Measurements from ENCODE around the gene CSTF1. TPM values are rescaled to one million over a fixed set of nuclear protein-coding genes. Genes with fewer than 3 reads are reported as not detected.
"Not testable (repeated sequence)": the region's sequence is repeated elsewhere in the genome, so short reads cannot be mapped to it uniquely, and the experiment has no call there.

The CSTF1 gene
- total RNA-seq, 1 donor from 2014 or later: 55.2 TPM

- intact Hi-C loops (cut with micrococcal nuclease): no loop called here
- Mint-ChIP-seq H3K36me3 (ENCODE audit: low read depth) (peaks cover 56% of the 10 kb centered on the region), H3K4me1 (ENCODE audit: low read depth) (peaks cover 58% of the 10 kb centered on the region), H3K4me3 (no peak overlapping the region), H3K27me3 (ENCODE audit: insufficient read depth) (no peaks in the 10 kb centered on the region), H3K9me3 (no peaks in the 10 kb centered on the region), H3K27ac (peak overlapping the region; percentile 70)
- DNase-seq (ENCODE audit: low spot score): no peak
Measured at GRCh38 chr20:56378386-56378785, 14.1 kb upstream of the CSTF1 start.

- no peak for DNase-seq (ENCODE audit: low spot score)
- intact Hi-C loops (cut with micrococcal nuclease): no loop called here
- no peak overlapping the region for H3K4me3 Mint-ChIP-seq
- no peaks in the 10 kb centered on the region for H3K27me3 Mint-ChIP-seq (ENCODE audit: insufficient read depth)
- H3K4me1 Mint-ChIP-seq (ENCODE audit: low read depth): peaks cover 60% of the 10 kb centered on the region
- H3K36me3 Mint-ChIP-seq (ENCODE audit: low read depth): peaks cover 59% of the 10 kb centered on the region
- H3K9me3 Mint-ChIP-seq: no peaks in the 10 kb centered on the region
- H3K27ac Mint-ChIP-seq: peak overlapping the region; percentile 48
Measured at GRCh38 chr20:56380375-56380774, 12.1 kb upstream of the CSTF1 start.

DNA sequence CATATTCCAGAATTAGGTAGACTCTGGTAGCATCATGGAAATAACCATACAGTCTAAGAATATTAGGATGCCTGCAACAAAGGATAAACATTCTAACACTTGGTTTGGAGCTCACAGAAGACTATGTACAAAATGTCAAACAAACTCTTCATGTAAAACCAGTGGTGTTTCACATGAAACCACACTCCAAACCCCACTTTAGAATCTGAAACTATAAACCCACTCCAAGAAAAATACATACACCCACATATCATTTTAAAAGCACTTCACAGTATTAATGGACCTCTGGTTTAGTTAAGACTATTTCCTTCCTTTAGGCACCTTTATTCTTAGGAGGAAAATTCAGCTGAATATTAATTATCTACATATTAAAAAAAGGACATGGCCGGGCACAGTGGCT is 10.9 kb upstream of the CSTF1 start:
- Mint-ChIP-seq H3K27ac (peak overlapping the region; percentile 43), H3K27me3 (ENCODE audit: insufficient read depth) (no peaks in the 10 kb centered on the region), H3K4me1 (ENCODE audit: low read depth) (peaks cover 59% of the 10 kb centered on the region)

DNA sequence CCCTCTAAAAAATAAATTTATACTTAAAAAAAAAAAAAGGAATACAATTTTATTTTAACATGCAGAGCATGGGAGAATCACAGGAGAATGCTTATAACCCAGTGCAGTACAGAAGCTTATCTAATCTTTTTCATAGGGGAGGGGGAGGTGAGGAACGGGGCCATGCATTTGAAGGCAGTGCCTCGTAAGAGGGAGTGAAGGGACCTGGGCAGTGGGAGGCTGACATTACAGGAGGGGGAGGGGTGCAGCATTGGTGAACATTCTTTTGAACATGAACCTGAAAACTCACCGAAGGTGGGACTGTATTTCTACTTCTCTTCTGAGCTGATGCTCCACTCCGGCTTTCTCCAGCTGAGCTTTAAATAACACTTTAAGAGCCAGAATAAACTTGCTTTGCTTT is 9.7 kb upstream of the CSTF1 start:
- Mint-ChIP-seq H3K36me3 (ENCODE audit: low read depth) (peaks cover 57% of the 10 kb centered on the region), H3K4me1 (ENCODE audit: low read depth) (peaks cover 58% of the 10 kb centered on the region)
- intact Hi-C loops (cut with micrococcal nuclease): no loop called here

More for the DNA sequence above, 10.9 kb upstream of the CSTF1 start:
- Mint-ChIP-seq H3K4me3 (no peak overlapping the region), H3K9me3 (no peaks in the 10 kb centered on the region), H3K36me3 (ENCODE audit: low read depth) (peaks cover 61% of the 10 kb centered on the region)
- intact Hi-C loops (cut with micrococcal nuclease): no loop called here
- no peak for DNase-seq (ENCODE audit: low spot score)

GRCh38 chr20:56383334-56383733 is 9.1 kb upstream of the CSTF1 start:
- intact Hi-C loops (cut with micrococcal nuclease): no loop called here
- H3K4me3 Mint-ChIP-seq: no peak overlapping the region
- DNase-seq (ENCODE audit: low spot score): no peak
- H3K36me3 Mint-ChIP-seq (ENCODE audit: low read depth): peaks cover 50% of the 10 kb centered on the region
- H3K27me3 Mint-ChIP-seq (ENCODE audit: insufficient read depth): no peaks in the 10 kb centered on the region
- no peak overlapping the region for H3K27ac Mint-ChIP-seq
- peaks cover 53% of the 10 kb centered on the region for H3K4me1 Mint-ChIP-seq (ENCODE audit: low read depth)
- H3K9me3 Mint-ChIP-seq: no peaks in the 10 kb centered on the region

More for the DNA sequence above, 9.7 kb upstream of the CSTF1 start:
- Mint-ChIP-seq H3K9me3 (no peaks in the 10 kb centered on the region), H3K4me3 (no peak overlapping the region), H3K27me3 (ENCODE audit: insufficient read depth) (no peaks in the 10 kb centered on the region), H3K27ac (no peak overlapping the region)
- DNase-seq (ENCODE audit: low spot score): no peak

- Mint-ChIP-seq H3K9me3 (no peaks in the 10 kb centered on the region), H3K27ac (no peak overlapping the region), H3K36me3 (ENCODE audit: low read depth) (peaks cover 53% of the 10 kb centered on the region), H3K4me1 (ENCODE audit: low read depth) (peaks cover 56% of the 10 kb centered on the region), H3K4me3 (no peak overlapping the region), H3K27me3 (ENCODE audit: insufficient read depth) (no peaks in the 10 kb centered on the region)
- intact Hi-C loops (cut with micrococcal nuclease): no loop called here
- DNase-seq (ENCODE audit: low spot score): no peak
Measured at GRCh38 chr20:56385130-56385529, 7.3 kb upstream of the CSTF1 start.

DNA sequence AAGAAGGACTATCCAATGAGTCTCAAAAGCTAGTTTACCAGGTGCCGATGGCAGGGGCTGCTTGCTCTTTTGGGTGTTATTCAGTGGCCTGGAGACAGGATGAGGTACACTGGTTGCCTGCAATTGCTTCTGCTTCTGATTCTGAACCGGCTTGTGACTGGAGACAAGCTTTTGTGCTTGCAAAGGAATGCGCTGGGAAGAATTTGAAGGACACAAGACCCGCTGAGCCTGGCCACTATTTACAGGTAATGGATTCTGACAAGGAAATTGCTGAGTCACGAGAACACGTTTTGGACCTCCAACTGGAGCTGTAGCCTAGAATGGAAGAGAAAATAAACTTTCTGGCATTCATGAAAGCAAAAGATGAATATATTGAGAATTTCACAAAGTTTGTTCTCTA is 6.2 kb upstream of the CSTF1 start:
- H3K4me3 Mint-ChIP-seq: no peak overlapping the region
- no peaks in the 10 kb centered on the region for H3K9me3 Mint-ChIP-seq
- no peak overlapping the region for H3K27ac Mint-ChIP-seq
- H3K36me3 Mint-ChIP-seq (ENCODE audit: low read depth): peaks cover 49% of the 10 kb centered on the region
- DNase-seq (ENCODE audit: low spot score): no peak
- peaks cover 62% of the 10 kb centered on the region for H3K4me1 Mint-ChIP-seq (ENCODE audit: low read depth)
- H3K27me3 Mint-ChIP-seq (ENCODE audit: insufficient read depth): no peaks in the 10 kb centered on the region
- intact Hi-C loops (cut with micrococcal nuclease): no loop called here

- intact Hi-C loops (cut with micrococcal nuclease): no loop called here
- Mint-ChIP-seq H3K4me3 (no peak overlapping the region), H3K9me3 (no peaks in the 10 kb centered on the region), H3K27me3 (ENCODE audit: insufficient read depth) (no peaks in the 10 kb centered on the region), H3K27ac (peak overlapping the region; percentile 65), H3K4me1 (ENCODE audit: low read depth) (peaks cover 51% of the 10 kb centered on the region), H3K36me3 (ENCODE audit: low read depth) (peaks cover 40% of the 10 kb centered on the region)
- no peak for DNase-seq (ENCODE audit: low spot score)
Measured at GRCh38 chr20:56388882-56389281, 3.6 kb upstream of the CSTF1 start.

DNA sequence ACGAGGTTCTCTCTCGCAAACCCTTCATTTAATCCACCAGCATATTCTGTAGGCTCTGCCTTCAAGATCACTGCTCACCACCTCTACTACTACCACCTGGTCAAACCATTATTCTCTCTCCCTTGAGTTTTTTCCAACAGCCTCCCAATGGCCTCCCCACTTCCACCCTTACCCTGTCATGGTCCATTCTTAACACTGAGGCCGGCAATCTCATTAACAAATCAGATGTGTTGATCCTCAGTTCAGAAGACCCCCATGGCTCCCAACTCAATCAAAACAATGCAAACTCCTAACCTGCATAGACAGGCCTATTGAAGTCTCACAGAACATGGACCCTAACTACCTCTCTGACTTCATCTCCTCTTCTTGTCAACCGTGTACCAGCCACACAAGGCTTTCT is 2.6 kb upstream of the CSTF1 start:
- Mint-ChIP-seq H3K4me3 (peak overlapping the region; percentile 47), H3K27ac (peak overlapping the region; percentile 3), H3K4me1 (ENCODE audit: low read depth) (peaks cover 52% of the 10 kb centered on the region), H3K27me3 (ENCODE audit: insufficient read depth) (no peaks in the 10 kb centered on the region), H3K9me3 (no peaks in the 10 kb centered on the region), H3K36me3 (ENCODE audit: low read depth) (peaks cover 36% of the 10 kb centered on the region)
- no peak for DNase-seq (ENCODE audit: low spot score)
- intact Hi-C loops (cut with micrococcal nuclease): loop anchor here (10.0 kb wide), 1 partner anchor 1005 kb away; the partner anchor contains the start of gene RBM38

DNA sequence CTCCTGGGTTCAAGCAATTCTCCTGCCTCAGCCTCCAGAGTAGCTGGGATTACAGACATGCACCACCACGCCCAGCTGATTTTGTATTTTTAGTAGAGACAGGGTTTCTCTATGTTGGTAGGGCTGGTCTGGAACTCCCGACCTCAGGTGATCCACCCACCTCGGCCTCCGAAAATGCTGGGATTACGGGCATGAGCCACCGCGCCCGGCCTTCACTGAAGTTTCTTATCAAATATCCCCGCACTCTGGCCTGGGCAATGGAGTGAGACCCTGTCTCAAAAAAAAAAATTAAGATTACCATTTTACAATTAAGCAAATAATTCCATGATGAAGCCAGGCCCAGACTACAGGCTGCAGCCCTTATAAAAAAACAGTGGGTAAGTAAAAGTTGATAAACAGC is 2.0 kb upstream of the CSTF1 start:
- not testable (repeated sequence) for H3K27me3 Mint-ChIP-seq (ENCODE audit: insufficient read depth); H3K9me3 Mint-ChIP-seq; H3K27ac Mint-ChIP-seq; H3K4me3 Mint-ChIP-seq; DNase-seq (ENCODE audit: low spot score)
- peaks cover 34% of the 10 kb centered on the region for H3K36me3 Mint-ChIP-seq (ENCODE audit: low read depth)
- intact Hi-C loops (cut with micrococcal nuclease): loop anchor here (10.0 kb wide), 1 partner anchor 1004 kb away; the partner anchor contains the start of gene RBM38
- peaks cover 55% of the 10 kb centered on the region for H3K4me1 Mint-ChIP-seq (ENCODE audit: low read depth)

DNA sequence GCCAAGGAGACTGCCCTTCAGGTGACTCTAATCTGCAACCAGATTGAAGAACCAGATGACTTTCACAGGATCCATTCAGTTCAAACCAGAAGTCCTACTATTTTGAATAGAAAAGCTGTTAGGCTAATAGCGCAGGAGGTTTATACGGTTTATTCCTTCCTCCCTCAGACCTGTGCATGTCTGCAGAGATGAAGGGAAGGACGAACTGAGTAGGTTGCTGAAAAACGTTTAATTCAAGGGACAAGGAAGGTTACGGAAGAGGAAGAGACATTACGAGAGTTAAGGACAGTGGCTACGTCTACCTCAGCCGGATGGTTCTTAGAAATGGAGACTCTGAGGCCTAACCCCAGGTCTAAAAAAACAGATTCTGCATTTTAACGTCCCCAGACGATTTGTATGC is 1.4 kb upstream of the CSTF1 start:
- intact Hi-C loops (cut with micrococcal nuclease): loop anchor here (10.0 kb wide), 1 partner anchor 1004 kb away; the partner anchor contains the start of gene RBM38
- H3K9me3 Mint-ChIP-seq: no peaks in the 10 kb centered on the region
- no peak overlapping the region for H3K4me3 Mint-ChIP-seq
- H3K27ac Mint-ChIP-seq: peak overlapping the region; percentile 87
- DNase-seq (ENCODE audit: low spot score): no peak
- peaks cover 35% of the 10 kb centered on the region for H3K36me3 Mint-ChIP-seq (ENCODE audit: low read depth)
- peaks cover 56% of the 10 kb centered on the region for H3K4me1 Mint-ChIP-seq (ENCODE audit: low read depth)
- H3K27me3 Mint-ChIP-seq (ENCODE audit: insufficient read depth): no peaks in the 10 kb centered on the region

DNA sequence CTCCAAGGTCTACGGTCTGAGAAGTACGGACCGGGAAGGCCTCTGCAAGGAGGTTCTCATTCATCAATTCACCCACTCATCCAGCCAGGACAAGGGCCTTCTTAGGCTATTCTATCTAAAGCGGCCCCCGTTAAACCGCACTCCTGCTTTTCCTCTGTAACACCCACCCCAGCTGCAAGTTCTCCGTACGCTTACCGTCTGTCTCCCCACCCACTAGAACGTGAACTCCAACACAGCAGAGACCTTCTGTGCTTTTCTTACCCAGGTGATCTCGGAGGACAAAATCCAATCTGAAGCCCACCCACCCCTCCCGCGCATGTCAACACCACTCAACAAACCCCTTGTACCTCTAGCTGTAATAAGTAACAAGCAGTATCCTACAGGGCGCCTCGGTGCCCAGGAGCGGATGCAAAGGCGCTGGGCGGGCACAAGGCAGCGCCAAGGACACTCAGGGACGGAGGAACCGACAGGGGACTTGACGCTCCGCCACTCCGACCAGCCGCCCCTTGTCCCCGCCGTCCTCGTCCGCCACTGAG is 781 bp upstream of the CSTF1 start:
- Mint-ChIP-seq H3K27me3 (ENCODE audit: insufficient read depth) (no peaks in the 10 kb centered on the region), H3K4me3 (no peak overlapping the region), H3K27ac (no peak overlapping the region), H3K4me1 (ENCODE audit: low read depth) (peaks cover 49% of the 10 kb centered on the region), H3K9me3 (no peaks in the 10 kb centered on the region), H3K36me3 (ENCODE audit: low read depth) (peaks cover 31% of the 10 kb centered on the region)
- intact Hi-C loops (cut with micrococcal nuclease): loop anchor here (1.0 to 10.0 kb wide), 8 partner anchors 9 to 1003 kb away; partner anchors contain the start of genes FAM210B, RAE1, RBM38 and RTF2
- no peak for DNase-seq (ENCODE audit: low spot score)

DNA sequence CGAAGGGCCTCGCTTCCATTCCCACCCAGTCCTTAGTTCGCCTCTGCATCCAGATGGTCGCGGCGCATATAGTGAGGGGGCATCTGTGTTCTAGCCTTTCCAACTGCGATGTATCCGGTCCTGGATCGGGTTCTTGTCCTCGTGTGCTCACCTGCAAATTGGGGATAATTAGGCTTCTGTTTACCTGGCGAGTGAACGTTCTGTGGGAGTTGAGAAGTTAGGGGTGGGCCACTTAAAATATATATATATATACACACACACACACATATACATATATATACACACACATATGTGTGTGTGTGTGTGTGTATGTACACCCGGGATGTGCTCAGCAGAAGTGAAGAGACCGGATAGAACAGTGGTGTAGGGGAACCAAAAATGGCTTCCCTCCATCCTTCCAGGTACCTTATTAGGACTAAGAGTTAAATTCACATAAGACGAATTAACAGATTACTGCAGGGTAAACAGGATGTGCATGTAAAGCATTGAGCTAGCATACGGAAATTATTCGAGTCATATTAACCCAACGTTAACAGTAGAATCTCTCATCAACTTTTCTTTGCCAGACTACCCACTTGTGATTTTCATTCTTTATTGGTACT is 537 bp downstream of the CSTF1 start:
- intact Hi-C loops (cut with micrococcal nuclease): loop anchor here (1.0 to 10.0 kb wide), 8 partner anchors 7 to 1002 kb away; partner anchors contain the start of genes FAM210B, RAE1, RBM38 and RTF2
- H3K27me3 Mint-ChIP-seq (ENCODE audit: insufficient read depth): no peaks in the 10 kb centered on the region
- no peak for DNase-seq (ENCODE audit: low spot score)
- H3K36me3 Mint-ChIP-seq (ENCODE audit: low read depth): peaks cover 38% of the 10 kb centered on the region
- no peak overlapping the region for H3K27ac Mint-ChIP-seq
- H3K4me1 Mint-ChIP-seq (ENCODE audit: low read depth): peaks cover 49% of the 10 kb centered on the region
- no peaks in the 10 kb centered on the region for H3K9me3 Mint-ChIP-seq
- H3K4me3 Mint-ChIP-seq: no peak overlapping the region

Measured in activated T-helper 1 cell treated with anti-CD3 and anti-CD28 coated beads, Interleukin-12 subunit alpha, Interleukin-12 subunit beta, Interleukin-2, Interleukin-4 antibody, amounts not matched to agents 30 ng/mL and 10 ng/mL and 1 ng/mL, durations not matched to agents 14 hours and 24 hours and 36 hours (primary cell).